GM19043 (cell line): ENCODE data around the gene RANBP2.
"Not testable (repeated sequence)": the region's sequence is repeated elsewhere in the genome, so short reads cannot be mapped to it uniquely, and the experiment has no call there.

Source experiments
- ATAC-seq: cut with Tn5 transposase; IDR thresholded peaks from one replicate; pipeline ENCODE4 v1.9.1; 2021; ENCODE audit warnings: low read depth; ENCODE audit not compliant: unreplicated experiment

RANBP2 gene

GRCh38 chr2:108767859-108768258, 48.6 kb downstream of the RANBP2 start:
- ATAC-seq, result not testable (repeated sequence)

- peak; percentile 53 for ATAC-seq
Measured at GRCh38 chr2:108776475-108776874, 57.2 kb downstream of the RANBP2 start.

GRCh38 chr2:108778857-108779256, 59.6 kb downstream of the RANBP2 start:
- ATAC-seq, result no peak

- no peak for ATAC-seq
Measured at GRCh38 chr2:108786008-108786353, 66.7 kb downstream of the RANBP2 start.

- ATAC-seq, result peak; percentile 95
Measured at GRCh38 chr2:108786354-108787215, 67.3 kb downstream of the RANBP2 start, which contains the start of gene CCDC138. Gene CCDC138, plus strand, starts transcription at chr2:108786771. Its CDS starts 52 bp downstream, at chr2:108786823.

- no peak for ATAC-seq
Measured at GRCh38 chr2:108787216-108787541, 67.9 kb downstream of the RANBP2 start.

- ATAC-seq, result no peak
Measured at GRCh38 chr2:108803045-108803736, 83.9 kb downstream of the RANBP2 start.

- ATAC-seq, result no peak
Measured at GRCh38 chr2:108805032-108805431, 85.8 kb downstream of the RANBP2 start.

- no peak for ATAC-seq
Measured at GRCh38 chr2:108805782-108806181, 86.5 kb downstream of the RANBP2 start.

GRCh38 chr2:108806371-108807113, 87.3 kb downstream of the RANBP2 start:
- no peak for ATAC-seq

GRCh38 chr2:108809936-108810335, 90.7 kb downstream of the RANBP2 start:
- no peak for ATAC-seq

GRCh38 chr2:108810993-108811957, 92.0 kb downstream of the RANBP2 start:
- ATAC-seq, result no peak

- ATAC-seq, result no peak
Measured at GRCh38 chr2:108813732-108814131, 94.5 kb downstream of the RANBP2 start.

- ATAC-seq, result no peak
Measured at GRCh38 chr2:108820482-108820881, 101.2 kb downstream of the RANBP2 start.

GRCh38 chr2:108823286-108823685, 104.0 kb downstream of the RANBP2 start:
- no peak for ATAC-seq

- ATAC-seq, result no peak
Measured at GRCh38 chr2:108824316-108825070, 105.2 kb downstream of the RANBP2 start.

GRCh38 chr2:108825254-108825653, 106.0 kb downstream of the RANBP2 start:
- no peak for ATAC-seq

- ATAC-seq, result no peak
Measured at GRCh38 chr2:108825736-108826135, 106.5 kb downstream of the RANBP2 start.

GRCh38 chr2:108829578-108830310, 110.5 kb downstream of the RANBP2 start:
- ATAC-seq, result no peak
